ENCODE measurements around the gene DNM3. TPM values are rescaled to one million over a fixed set of nuclear protein-coding genes. Genes with fewer than 3 reads are reported as not detected.

The DNM3 gene
- total RNA-seq, 3 donors from 2014 or later (not counting 1 experiment from before 2014, with no cell fraction given), result 2.5 to 3.3 (median 2.8) TPM

DNA sequence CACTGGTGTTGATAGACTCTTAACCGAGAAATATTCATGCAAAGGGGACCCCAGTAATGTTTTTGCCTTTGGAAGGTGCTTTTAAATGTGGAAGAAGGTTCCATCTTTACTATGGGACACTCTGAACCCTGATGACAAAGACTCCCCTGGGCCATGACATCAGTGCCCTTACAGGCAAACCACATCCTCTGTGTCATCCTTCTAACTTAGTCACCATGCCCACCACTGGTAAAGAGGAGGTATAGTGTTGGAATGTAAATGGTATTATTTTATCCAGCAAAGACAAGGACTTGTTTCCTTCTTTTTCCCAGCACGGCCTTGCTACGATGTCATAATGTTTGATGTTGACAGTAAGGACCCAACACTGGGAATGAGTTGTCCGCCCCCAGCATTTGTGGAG is 47.2 kb upstream of the DNM3 start:
- no peak overlapping the region for H3K4me3 Mint-ChIP-seq
- H3K9me3 Mint-ChIP-seq, result no peaks in the 10 kb centered on the region
- no peaks in the 10 kb centered on the region for H3K9me3 ChIP-seq (ENCODE audit: control insufficient read depth, insufficient read depth, low read length)
- no peaks in the 10 kb centered on the region for H3K27me3 Mint-ChIP-seq (ENCODE audit: low read depth in 2 of 2)
- peaks cover 34% of the 10 kb centered on the region for H3K36me3 Mint-ChIP-seq
- H3K36me3 ChIP-seq (ENCODE audit: control insufficient read depth, insufficient read depth, low read length), result peaks cover 86% of the 10 kb centered on the region
- ATAC-seq (peak; percentile 81 to 100 (median 90)), DNase-seq (peak in 1 of 2 donors; percentile 26)
- TF ChIP-seq CTCF (IDR thresholded peaks at IDR 0.05), result no peak
- H3K4me3 ChIP-seq (ENCODE audit: low read length), result no peak overlapping the region
- peaks cover 13 to 17% of the 10 kb centered on the region in 2 donors for H3K4me1 Mint-ChIP-seq
- H3K27ac Mint-ChIP-seq, result peak overlapping the region; percentile 73 to 86
- intact Hi-C loops (cut with micrococcal nuclease), result no loop called here
- no peaks in the 10 kb centered on the region for H3K27me3 ChIP-seq (ENCODE audit: control insufficient read depth, insufficient read depth, low read length)
- WGBS (ENCODE audit: insufficient coverage), result 85% methylated on average over 2 of the region's 4 CpGs
- no peak overlapping the region for H3K27ac ChIP-seq (ENCODE audit: low read length)
- H3K4me1 ChIP-seq (ENCODE audit: control insufficient read depth, insufficient read depth, low read length), result no peaks in the 10 kb centered on the region

DNA sequence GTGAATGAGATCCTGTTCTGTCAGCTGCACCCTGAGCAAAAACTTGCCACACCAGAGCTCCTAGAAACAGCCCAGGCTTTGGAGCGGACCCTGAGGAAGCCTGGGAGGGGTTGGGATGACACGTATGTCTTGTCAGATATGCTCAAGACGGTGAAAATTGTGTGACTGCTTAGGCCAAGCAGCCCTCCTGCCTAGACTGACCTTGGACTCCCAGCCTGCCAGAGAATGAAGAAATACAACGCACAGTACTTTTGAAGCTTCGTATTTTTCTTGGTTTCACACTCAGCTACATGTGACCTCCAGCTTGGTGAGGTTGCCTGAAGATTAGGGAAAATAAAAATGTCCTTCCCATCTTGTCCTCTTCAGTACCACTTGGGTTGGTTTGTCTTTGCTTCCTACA is 44.7 kb upstream of the DNM3 start:
- Histone ChIP-seq H3K27ac (ENCODE audit: low read length) (no peak overlapping the region), H3K4me3 (ENCODE audit: low read length) (no peak overlapping the region), H3K27me3 (ENCODE audit: control insufficient read depth, insufficient read depth, low read length) (no peaks in the 10 kb centered on the region), H3K4me1 (ENCODE audit: control insufficient read depth, insufficient read depth, low read length) (no peaks in the 10 kb centered on the region), H3K36me3 (ENCODE audit: control insufficient read depth, insufficient read depth, low read length) (peaks cover 63% of the 10 kb centered on the region), H3K9me3 (ENCODE audit: control insufficient read depth, insufficient read depth, low read length) (no peaks in the 10 kb centered on the region)
- WGBS (ENCODE audit: insufficient coverage), result 94% methylated on average over 5 of the region's 5 CpGs
- intact Hi-C loops (cut with micrococcal nuclease), result no loop called here
- ATAC-seq (no peak), DNase-seq (no peak)
- H3K4me3 Mint-ChIP-seq, result no peak overlapping the region
- peaks cover 21% of the 10 kb centered on the region for H3K36me3 Mint-ChIP-seq
- no peaks in the 10 kb centered on the region for H3K27me3 Mint-ChIP-seq (ENCODE audit: low read depth in 2 of 2)
- no peak for TF ChIP-seq CTCF (IDR thresholded peaks at IDR 0.05)
- H3K9me3 Mint-ChIP-seq, result no peaks in the 10 kb centered on the region
- peaks cover 9% of the 10 kb centered on the region in 2 donors for H3K4me1 Mint-ChIP-seq
- H3K27ac Mint-ChIP-seq, result peak overlapping the region in 1 of 2 donors; percentile 60

GRCh38 chr1:171798311-171798710 is 43.0 kb upstream of the DNM3 start:
- Mint-ChIP-seq H3K36me3 (peaks cover 21% of the 10 kb centered on the region), H3K4me3 (no peak overlapping the region), H3K27me3 (ENCODE audit: low read depth in 2 of 2) (no peaks in the 10 kb centered on the region), H3K9me3 (no peaks in the 10 kb centered on the region), H3K4me1 (peaks cover 9% of the 10 kb centered on the region in 2 donors), H3K27ac (peak overlapping the region in 1 of 2 donors; percentile 3)
- WGBS (ENCODE audit: insufficient coverage), result 93% methylated on average over 3 of the region's 3 CpGs
- no peak for TF ChIP-seq CTCF (IDR thresholded peaks at IDR 0.05)
- Histone ChIP-seq H3K27ac (ENCODE audit: low read length) (no peak overlapping the region), H3K9me3 (ENCODE audit: control insufficient read depth, insufficient read depth, low read length) (no peaks in the 10 kb centered on the region), H3K27me3 (ENCODE audit: control insufficient read depth, insufficient read depth, low read length) (no peaks in the 10 kb centered on the region), H3K36me3 (ENCODE audit: control insufficient read depth, insufficient read depth, low read length) (peaks cover 47% of the 10 kb centered on the region), H3K4me3 (ENCODE audit: low read length) (no peak overlapping the region), H3K4me1 (ENCODE audit: control insufficient read depth, insufficient read depth, low read length) (no peaks in the 10 kb centered on the region)
- DNase-seq (no peak), ATAC-seq (no peak)
- intact Hi-C loops (cut with micrococcal nuclease), result no loop called here

DNA sequence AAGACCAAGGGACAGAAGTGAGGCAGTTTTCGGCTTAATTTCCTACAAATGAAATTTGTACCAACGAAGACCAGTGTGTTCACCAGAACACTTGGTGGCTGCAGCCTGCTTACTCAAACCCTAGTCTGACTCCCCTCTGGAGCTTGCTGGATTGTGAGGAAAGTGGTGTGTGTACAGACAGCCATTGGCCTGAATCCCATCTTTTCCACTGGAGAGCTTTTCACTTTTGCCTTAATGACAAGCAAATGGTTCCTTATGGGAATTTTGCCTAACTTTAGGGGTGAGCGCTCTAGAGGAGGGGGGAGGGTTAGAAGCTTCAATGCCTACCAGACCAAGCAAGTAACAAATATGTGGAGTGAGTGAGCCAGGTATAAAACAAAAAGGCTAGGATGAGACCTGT is 42.5 kb upstream of the DNM3 start:
- H3K4me3 ChIP-seq (ENCODE audit: low read length), result no peak overlapping the region
- no peaks in the 10 kb centered on the region for H3K9me3 Mint-ChIP-seq
- H3K4me1 ChIP-seq (ENCODE audit: control insufficient read depth, insufficient read depth, low read length), result no peaks in the 10 kb centered on the region
- intact Hi-C loops (cut with micrococcal nuclease), result no loop called here
- H3K27me3 Mint-ChIP-seq (ENCODE audit: low read depth in 2 of 2), result no peaks in the 10 kb centered on the region
- DNase-seq (no peak), ATAC-seq (no peak)
- peaks cover 7% of the 10 kb centered on the region in 2 donors for H3K4me1 Mint-ChIP-seq
- no peak overlapping the region for H3K27ac ChIP-seq (ENCODE audit: low read length)
- H3K27me3 ChIP-seq (ENCODE audit: control insufficient read depth, insufficient read depth, low read length), result no peaks in the 10 kb centered on the region
- 93% methylated on average over 3 of the region's 3 CpGs for WGBS (ENCODE audit: insufficient coverage)
- TF ChIP-seq CTCF (IDR thresholded peaks at IDR 0.05), result no peak
- peak overlapping the region in 1 of 2 donors; percentile 3 for H3K27ac Mint-ChIP-seq
- no peak overlapping the region for H3K4me3 Mint-ChIP-seq
- peaks cover 43% of the 10 kb centered on the region for H3K36me3 ChIP-seq (ENCODE audit: control insufficient read depth, insufficient read depth, low read length)
- H3K36me3 Mint-ChIP-seq, result peaks cover 18% of the 10 kb centered on the region
- no peaks in the 10 kb centered on the region for H3K9me3 ChIP-seq (ENCODE audit: control insufficient read depth, insufficient read depth, low read length)
